ENCODE results near the gene MACF1.

DNA sequence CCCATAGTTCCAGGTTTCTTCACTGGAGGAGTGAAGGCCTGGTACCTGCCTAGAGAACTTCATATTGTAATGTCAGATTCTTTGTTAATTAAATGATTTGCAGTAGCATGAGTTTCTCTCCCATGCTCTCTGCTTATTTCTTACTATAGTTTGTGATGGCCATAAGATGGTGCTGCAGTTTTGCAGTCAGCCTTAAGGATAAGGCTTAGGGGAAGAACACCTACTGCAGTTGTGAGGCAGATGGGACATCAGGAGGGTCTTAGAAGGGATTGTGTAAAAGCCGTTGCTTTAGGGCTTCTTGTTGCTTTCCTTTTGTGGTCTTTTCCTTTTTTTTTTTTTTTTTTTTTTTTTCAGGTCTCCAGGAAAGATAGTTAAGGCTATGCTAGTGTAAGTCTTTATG lies 61.8 kb downstream of the MACF1 start:
- no peak for TF ChIP-seq POLR2A (IDR thresholded peaks at IDR 0.05; ENCODE audit: low read depth, low read length)
- TF ChIP-seq TAF1 (IDR thresholded peaks at IDR 0.05; ENCODE audit: low read depth, low read length) = no peak
- TF ChIP-seq POLR2AphosphoS5 (IDR thresholded peaks at IDR 0.05; ENCODE audit: low read depth, low read length) = no peak
- no peak for TF ChIP-seq PAX5 (IDR thresholded peaks at IDR 0.05; ENCODE audit: insufficient read depth, low read length, severe bottlenecking)
- no peak for TF ChIP-seq SPI1 (IDR thresholded peaks at IDR 0.05; ENCODE audit: low read depth, low read length)
- TF ChIP-seq POU2F2 (IDR thresholded peaks at IDR 0.05; ENCODE audit: low read depth, low read length) = no peak

Measured in GM12891 (cell line).